Endothelial cell of umbilical vein (primary cell): ENCODE data around the gene CPPED1. TPM values are rescaled to one million over a fixed set of nuclear protein-coding genes. Genes with fewer than 3 reads are reported as not detected.

Source experiments
- BruUV-seq: library from RNA; stranded (reverse); fragments of 400-500 nt; replicated peaks from 2 replicates; lab custom pipeline; 2021; lab: Mats Ljungman, UMichigan
- CTCF ChIA-PET: fragments of 300-600, 350-600 bp; sonication (Branson Sonifier 250); formaldehyde crosslinking; loops from one replicate; lab custom pipeline; 2021; ENCODE audit warnings: antibody characterized with exemption, inconsistent platforms; lab: Charles Lee
- POLR2A ChIA-PET: fragments of 300-600, 350-600 bp; sonication (Branson Sonifier 250); formaldehyde crosslinking; loops from one replicate; lab custom pipeline; 2021; ENCODE audit warnings: antibody characterized with exemption, inconsistent platforms; lab: Charles Lee
- DNase-seq: peaks from one replicate; pipeline ENCODE4 v3.0.0-alpha.2; 2011; ENCODE audit warnings: low read depth, low spot score
- FAIRE-seq: peaks from 2 replicates; lab custom pipeline; 2011; peaks lifted over from hg19 to GRCh38; lab: Jason Lieb, UNC
- H2AFZ ChIP-seq: 2 replicates; pipeline ENCODE4 v1.6.0; 2012; ENCODE audit warnings: low read depth, low read length, control low read depth, inconsistent platforms
- H3K27ac ChIP-seq: 2 replicates; pipeline ENCODE4 v1.5.1; 2011; ENCODE audit warnings: low read depth, mild to moderate bottlenecking, control low read depth, low read length, moderate library complexity; ENCODE audit not compliant: insufficient read depth
- H3K27me3 ChIP-seq, 2 experiments: 2 replicates each; pipeline versions ENCODE4 v1.6.0 to v1.6.1; 2011; ENCODE audit warnings: low read length in 2 of 2, mixed read lengths in 1 of 2; ENCODE audit not compliant: control insufficient read depth in 2 of 2, insufficient read depth in 2 of 2
- H3K36me3 ChIP-seq, 2 experiments: 2 replicates in 1 of 2; 3 replicates in 1 of 2; pipeline ENCODE4 v1.5.1; 2011; ENCODE audit warnings: low read length in 2 of 2, mild to moderate bottlenecking in 1 of 2, moderate library complexity in 1 of 2; ENCODE audit not compliant: control insufficient read depth in 2 of 2, insufficient read depth in 2 of 2; ENCODE audit errors: extremely low read depth in 1 of 2
- H3K4me1 ChIP-seq: 3 replicates; pipeline ENCODE4 v1.5.1; 2011; ENCODE audit warnings: mild to moderate bottlenecking, low read length; ENCODE audit not compliant: control insufficient read depth, insufficient read depth; ENCODE audit errors: extremely low read depth
- H3K4me2 ChIP-seq: 2 replicates; pipeline ENCODE4 v1.6.1; 2011; ENCODE audit warnings: low read length, control low read depth, mixed read lengths; ENCODE audit not compliant: insufficient read depth
- H3K4me3 ChIP-seq, 3 experiments: fragments of 200-600 bp in 1 of 3; sonication (generic), shearing (Covaris generic) in 1 of 3; replicated peaks in 1 of 3; 2 replicates each; pipeline ENCODE4 v1.5.1; 2011 to 2016; ENCODE audit warnings: control low read depth in 3 of 3, low read length in 3 of 3, mild to moderate bottlenecking in 2 of 3, inconsistent platforms in 1 of 3, low read depth in 1 of 3, moderate library complexity in 1 of 3; ENCODE audit not compliant: insufficient read depth in 1 of 3
- H3K79me2 ChIP-seq: 2 replicates; pipeline ENCODE4 v1.6.0; 2012; ENCODE audit warnings: low read length, inconsistent platforms; ENCODE audit not compliant: control insufficient read depth, insufficient read depth
- H3K9ac ChIP-seq: replicated peaks from 2 replicates; pipeline ENCODE3; 2011; ENCODE audit warnings: low read length, control low read depth; ENCODE audit not compliant: insufficient read depth; ENCODE audit errors: extremely low read depth
- H3K9me1 ChIP-seq: replicated peaks from 3 replicates; pipeline ENCODE4 v1.6.0; 2011; ENCODE audit warnings: mild to moderate bottlenecking, low read length; ENCODE audit not compliant: control insufficient read depth, insufficient read depth; ENCODE audit errors: extremely low read depth
- H3K9me3 ChIP-seq: replicated peaks from 2 replicates; pipeline ENCODE4 v1.5.1; 2012; ENCODE audit warnings: low read length, inconsistent platforms; ENCODE audit not compliant: control insufficient read depth, insufficient read depth
- H4K20me1 ChIP-seq: replicated peaks from 2 replicates; pipeline ENCODE3; 2011; ENCODE audit warnings: mild to moderate bottlenecking, low read length; ENCODE audit not compliant: control insufficient read depth, insufficient read depth; ENCODE audit errors: extremely low read depth
- EZH2 ChIP-seq: IDR thresholded peaks from 2 replicates; pipeline ENCODE4 v1.6.1; 2012; ENCODE audit warnings: borderline replicate concordance, low read depth, mild to moderate bottlenecking, moderate library complexity, low read length, inconsistent platforms; ENCODE audit not compliant: severe bottlenecking
- FOS ChIP-seq: IDR thresholded peaks from 2 replicates; pipeline ENCODE4 v1.6.1; 2011; ENCODE audit warnings: mild to moderate bottlenecking, low read length, moderate library complexity, borderline replicate concordance; ENCODE audit not compliant: insufficient read depth
- JUN ChIP-seq: IDR thresholded peaks from 2 replicates; pipeline ENCODE4 v1.6.1; 2011; ENCODE audit warnings: borderline replicate concordance, low read depth; ENCODE audit not compliant: insufficient read length, insufficient read depth
- MYC ChIP-seq: IDR thresholded peaks from one replicate; pipeline ENCODE4 v1.6.1; 2011; ENCODE audit warnings: mild to moderate bottlenecking, low read depth, low read length
- POLR2A ChIP-seq: IDR thresholded peaks from 2 replicates; pipeline ENCODE4 v1.6.1; 2012; ENCODE audit warnings: low read depth, mild to moderate bottlenecking, control low read depth, low read length
- POLR2AphosphoS5 ChIP-seq: IDR thresholded peaks from 2 replicates; pipeline ENCODE4 v1.6.1; 2012; ENCODE audit warnings: low read depth, mild to moderate bottlenecking, control low read depth, low read length, moderate library complexity; ENCODE audit not compliant: insufficient read depth
- dilution Hi-C: fragments of 300-500 bp; cut with MboI; formaldehyde crosslinking; loops from one replicate; pipeline ENCODE4 v1.15.0; 2019; ENCODE audit warnings: low sequenced_read_pairs; ENCODE audit not compliant: extremely low pct_ligation_motif_present
- intact Hi-C: fragments of 100-400 bp; cut with micrococcal nuclease; formaldehyde crosslinking; loops from one replicate; pipeline ENCODE4 v1.10.0; 2022
- polyA plus RNA-seq, 4 experiments: library from polyadenylated mRNA; depleted of rRNA in 3 of 4; stranded (reverse) in 3 of 4; unstranded in 1 of 4; fragments of >200 nt; gene quantifications; 2 replicates each; pipeline versions ENCODE4 v1.2.1 to v1.2.3, GENCODE V29; 2011 to 2012; ENCODE audit warnings: missing spikeins in 1 of 4
- total RNA-seq: library from RNA; stranded (reverse); gene quantifications from 2 replicates; pipeline ENCODE4 v1.2.3, GENCODE V29; 2021
- TF ChIP-seq, protein P1 (sequence below), 2 donors: IDR thresholded peaks; 1 replicate in 1 of 2; 2 replicates in 1 of 2; pipeline ENCODE4 v1.5.1; 2011; ENCODE audit warnings: low read length in 2 of 2, mild to moderate bottlenecking in 2 of 2, moderate library complexity in 2 of 2, control low read depth in 1 of 2, inconsistent platforms in 1 of 2, low read depth in 1 of 2; ENCODE audit not compliant: insufficient read depth in 1 of 2; ENCODE audit errors: extremely low read depth in 1 of 2
- TF ChIP-seq, protein P2 (sequence below): IDR thresholded peaks from 2 replicates; pipeline ENCODE4 v1.6.1; 2011; ENCODE audit not compliant: insufficient read depth, insufficient read length

Gene CPPED1
- total and polyA plus RNA-seq, 2 donors (not counting 3 experiments of a cell fraction or from before 2014, with no cell fraction given), result 27.9 to 59.3 TPM

DNA sequence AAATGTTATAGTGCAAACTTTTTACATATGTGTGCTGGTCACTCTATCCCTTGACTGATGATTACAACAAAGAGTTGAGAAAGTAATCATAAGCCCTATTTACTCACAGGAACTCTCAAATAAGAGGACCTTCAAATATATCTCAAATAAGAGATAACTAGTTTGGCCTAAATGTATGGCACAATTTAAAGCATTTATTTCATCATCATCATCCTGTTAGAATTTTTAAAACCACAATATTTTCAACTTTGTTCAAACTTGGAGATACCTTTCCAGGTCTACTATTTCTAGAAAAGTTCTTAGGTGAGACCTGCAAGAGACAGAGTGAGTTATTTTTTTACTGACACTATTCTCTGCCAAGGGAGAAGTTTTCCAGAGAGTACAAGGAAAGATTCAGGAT, 5.5 kb downstream of the CPPED1 start:
- H3K4me2 ChIP-seq, result no peak overlapping the region
- no peak overlapping the region for H3K4me3 ChIP-seq
- H3K27ac ChIP-seq, result no peak overlapping the region
- FAIRE-seq, result no peak
- no peaks in the 10 kb centered on the region for H3K9me1 ChIP-seq
- peaks cover 25% of the 10 kb centered on the region for H3K79me2 ChIP-seq
- no peaks in the 10 kb centered on the region for H3K36me3 ChIP-seq
- no peaks in the 10 kb centered on the region for H4K20me1 ChIP-seq
- no peaks in the 10 kb centered on the region for H3K27me3 ChIP-seq
- intact Hi-C loops, result no loop called here
- no peak overlapping the region for H2AFZ ChIP-seq
- H3K9me3 ChIP-seq, result no peaks in the 10 kb centered on the region
- dilution Hi-C loops, result no loop called here
- no peak overlapping the region for H3K9ac ChIP-seq
- CTCF ChIA-PET, result interaction anchor here (1.1 kb wide), 1 partner anchor 10 kb away, joined by 3 read pairs; no protein-coding TSS in a partner anchor
- POLR2A ChIA-PET, result no interaction called here
- no TSS peak for BruUV-seq
- TF ChIP-seq EZH2 (no peak), JUN (no peak), MYC (no peak), FOS (no peak), POLR2AphosphoS5 (no peak), POLR2A (no peak)
- TF ChIP-seq, protein P1, sequence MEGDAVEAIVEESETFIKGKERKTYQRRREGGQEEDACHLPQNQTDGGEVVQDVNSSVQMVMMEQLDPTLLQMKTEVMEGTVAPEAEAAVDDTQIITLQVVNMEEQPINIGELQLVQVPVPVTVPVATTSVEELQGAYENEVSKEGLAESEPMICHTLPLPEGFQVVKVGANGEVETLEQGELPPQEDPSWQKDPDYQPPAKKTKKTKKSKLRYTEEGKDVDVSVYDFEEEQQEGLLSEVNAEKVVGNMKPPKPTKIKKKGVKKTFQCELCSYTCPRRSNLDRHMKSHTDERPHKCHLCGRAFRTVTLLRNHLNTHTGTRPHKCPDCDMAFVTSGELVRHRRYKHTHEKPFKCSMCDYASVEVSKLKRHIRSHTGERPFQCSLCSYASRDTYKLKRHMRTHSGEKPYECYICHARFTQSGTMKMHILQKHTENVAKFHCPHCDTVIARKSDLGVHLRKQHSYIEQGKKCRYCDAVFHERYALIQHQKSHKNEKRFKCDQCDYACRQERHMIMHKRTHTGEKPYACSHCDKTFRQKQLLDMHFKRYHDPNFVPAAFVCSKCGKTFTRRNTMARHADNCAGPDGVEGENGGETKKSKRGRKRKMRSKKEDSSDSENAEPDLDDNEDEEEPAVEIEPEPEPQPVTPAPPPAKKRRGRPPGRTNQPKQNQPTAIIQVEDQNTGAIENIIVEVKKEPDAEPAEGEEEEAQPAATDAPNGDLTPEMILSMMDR (IDR thresholded peaks at IDR 0.05; ENCODE audit: extremely low read depth in 1 of 2, insufficient read depth in 1 of 2, low read depth in 1 of 2, low read length in 2 of 2), result no peak
- TF ChIP-seq, protein P2, sequence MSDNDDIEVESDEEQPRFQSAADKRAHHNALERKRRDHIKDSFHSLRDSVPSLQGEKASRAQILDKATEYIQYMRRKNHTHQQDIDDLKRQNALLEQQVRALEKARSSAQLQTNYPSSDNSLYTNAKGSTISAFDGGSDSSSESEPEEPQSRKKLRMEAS, result no peak
- peaks cover 26% of the 10 kb centered on the region for H3K4me1 ChIP-seq
- DNase-seq, result no peak
